ENCODE results near the gene TTLL9.
"Not testable (repeated sequence)": the region's sequence is repeated elsewhere in the genome, so short reads cannot be mapped to it uniquely, and the experiment has no call there.

Gene TTLL9

GRCh38 chr20:31918466-31919105 is 48.2 kb downstream of the TTLL9 start:
- Histone ChIP-seq H3K4me3 (ENCODE audit: low read length in 2 of 2) (no peak overlapping the region), H3K4me1 (ENCODE audit: control insufficient read depth in 2 of 2, insufficient read depth in 2 of 2, low read length in 2 of 2) (no peaks in the 10 kb centered on the region), H3K27me3 (ENCODE audit: control insufficient read depth in 2 of 2, insufficient read depth in 2 of 2, low read length in 2 of 2) (peaks cover 0 to 3% of the 10 kb centered on the region in 2 donors), H3K36me3 (ENCODE audit: control insufficient read depth in 2 of 2, insufficient read depth in 2 of 2, low read length in 2 of 2) (no peaks in the 10 kb centered on the region), H3K9ac (ENCODE audit: low read depth in 1 of 2, low read length in 2 of 2) (no peak overlapping the region), H3K9me3 (ENCODE audit: control insufficient read depth in 2 of 2, low read length in 2 of 2) (no peaks in the 10 kb centered on the region), H3K27ac (ENCODE audit: low read depth in 2 of 2, low read length in 2 of 2) (no peak overlapping the region)

GRCh38 chr20:31919410-31920155 is 49.1 kb downstream of the TTLL9 start:
- no peak overlapping the region for H3K27ac ChIP-seq (ENCODE audit: low read depth in 2 of 2, low read length in 2 of 2)
- H3K9me3 ChIP-seq (ENCODE audit: control insufficient read depth in 2 of 2, low read length in 2 of 2) = no peaks in the 10 kb centered on the region
- no peaks in the 10 kb centered on the region for H3K36me3 ChIP-seq (ENCODE audit: control insufficient read depth in 2 of 2, insufficient read depth in 2 of 2, low read length in 2 of 2)
- no peak overlapping the region for H3K4me3 ChIP-seq (ENCODE audit: low read length in 2 of 2)
- H3K27me3 ChIP-seq (ENCODE audit: control insufficient read depth in 2 of 2, insufficient read depth in 2 of 2, low read length in 2 of 2) = peaks cover 0 to 3% of the 10 kb centered on the region in 2 donors
- H3K9ac ChIP-seq (ENCODE audit: low read depth in 1 of 2, low read length in 2 of 2) = no peak overlapping the region
- H3K4me1 ChIP-seq (ENCODE audit: control insufficient read depth in 2 of 2, insufficient read depth in 2 of 2, low read length in 2 of 2) = no peaks in the 10 kb centered on the region

DNA sequence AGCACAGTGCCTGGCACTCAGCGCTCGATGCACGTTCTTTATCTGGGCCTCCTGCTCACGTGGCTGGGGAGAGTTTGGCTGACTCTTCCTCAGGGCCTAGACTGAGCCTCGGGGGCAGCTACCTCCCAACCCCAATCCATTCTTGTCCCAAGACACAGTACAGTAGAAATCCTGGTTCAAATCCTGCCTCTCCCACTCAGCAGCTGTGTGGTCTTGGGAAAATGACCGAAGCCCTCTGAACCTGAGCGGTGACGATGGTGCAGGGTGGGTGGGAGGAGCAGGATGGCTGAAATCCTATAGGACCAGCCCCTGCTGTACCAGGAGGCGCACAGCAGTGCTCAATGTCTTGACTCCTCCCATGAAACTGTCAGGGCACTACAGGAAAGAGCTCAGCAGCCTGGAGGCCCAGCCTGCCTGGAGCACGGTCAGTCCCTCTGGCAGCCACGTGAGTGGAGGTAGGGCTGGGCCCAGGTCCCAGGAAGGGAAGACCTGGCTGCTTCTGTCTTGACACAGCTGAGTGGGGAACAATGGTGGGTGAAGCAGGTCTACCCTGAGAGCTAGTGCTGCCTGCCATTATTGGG is 49.9 kb downstream of the TTLL9 start:
- Histone ChIP-seq H3K4me3 (ENCODE audit: low read length in 2 of 2) (no peak overlapping the region), H3K36me3 (ENCODE audit: control insufficient read depth in 2 of 2, insufficient read depth in 2 of 2, low read length in 2 of 2) (no peaks in the 10 kb centered on the region), H3K27ac (ENCODE audit: low read depth in 2 of 2, low read length in 2 of 2) (no peak overlapping the region), H3K4me1 (ENCODE audit: control insufficient read depth in 2 of 2, insufficient read depth in 2 of 2, low read length in 2 of 2) (no peaks in the 10 kb centered on the region), H3K27me3 (ENCODE audit: control insufficient read depth in 2 of 2, insufficient read depth in 2 of 2, low read length in 2 of 2) (peaks cover 0 to 3% of the 10 kb centered on the region in 2 donors), H3K9me3 (ENCODE audit: control insufficient read depth in 2 of 2, low read length in 2 of 2) (no peaks in the 10 kb centered on the region), H3K9ac (ENCODE audit: low read depth in 1 of 2, low read length in 2 of 2) (no peak overlapping the region)

GRCh38 chr20:31921480-31921879 is 51.0 kb downstream of the TTLL9 start:
- H3K9ac ChIP-seq (ENCODE audit: low read depth in 1 of 2, low read length in 2 of 2); H3K9me3 ChIP-seq (ENCODE audit: control insufficient read depth in 2 of 2, low read length in 2 of 2); H3K4me3 ChIP-seq (ENCODE audit: low read length in 2 of 2); H3K36me3 ChIP-seq (ENCODE audit: control insufficient read depth in 2 of 2, insufficient read depth in 2 of 2, low read length in 2 of 2); H3K27ac ChIP-seq (ENCODE audit: low read depth in 2 of 2, low read length in 2 of 2); H3K4me1 ChIP-seq (ENCODE audit: control insufficient read depth in 2 of 2, insufficient read depth in 2 of 2, low read length in 2 of 2); H3K27me3 ChIP-seq (ENCODE audit: control insufficient read depth in 2 of 2, insufficient read depth in 2 of 2, low read length in 2 of 2): not testable (repeated sequence)

- no peaks in the 10 kb centered on the region for H3K36me3 ChIP-seq (ENCODE audit: control insufficient read depth in 2 of 2, insufficient read depth in 2 of 2, low read length in 2 of 2)
- no peaks in the 10 kb centered on the region for H3K4me1 ChIP-seq (ENCODE audit: control insufficient read depth in 2 of 2, insufficient read depth in 2 of 2, low read length in 2 of 2)
- no peak overlapping the region for H3K27ac ChIP-seq (ENCODE audit: low read depth in 2 of 2, low read length in 2 of 2)
- H3K4me3 ChIP-seq (ENCODE audit: low read length in 2 of 2) = no peak overlapping the region
- H3K27me3 ChIP-seq (ENCODE audit: control insufficient read depth in 2 of 2, insufficient read depth in 2 of 2, low read length in 2 of 2) = peaks cover 0 to 3% of the 10 kb centered on the region in 2 donors
- no peaks in the 10 kb centered on the region for H3K9me3 ChIP-seq (ENCODE audit: control insufficient read depth in 2 of 2, low read length in 2 of 2)
- H3K9ac ChIP-seq (ENCODE audit: low read depth in 1 of 2, low read length in 2 of 2) = no peak overlapping the region
Observed at GRCh38 chr20:31922181-31922580, 51.7 kb downstream of the TTLL9 start.

GRCh38 chr20:31922588-31922987 is 52.2 kb downstream of the TTLL9 start:
- Histone ChIP-seq H3K9ac (ENCODE audit: low read depth in 1 of 2, low read length in 2 of 2) (no peak overlapping the region), H3K4me3 (ENCODE audit: low read length in 2 of 2) (no peak overlapping the region)

DNA sequence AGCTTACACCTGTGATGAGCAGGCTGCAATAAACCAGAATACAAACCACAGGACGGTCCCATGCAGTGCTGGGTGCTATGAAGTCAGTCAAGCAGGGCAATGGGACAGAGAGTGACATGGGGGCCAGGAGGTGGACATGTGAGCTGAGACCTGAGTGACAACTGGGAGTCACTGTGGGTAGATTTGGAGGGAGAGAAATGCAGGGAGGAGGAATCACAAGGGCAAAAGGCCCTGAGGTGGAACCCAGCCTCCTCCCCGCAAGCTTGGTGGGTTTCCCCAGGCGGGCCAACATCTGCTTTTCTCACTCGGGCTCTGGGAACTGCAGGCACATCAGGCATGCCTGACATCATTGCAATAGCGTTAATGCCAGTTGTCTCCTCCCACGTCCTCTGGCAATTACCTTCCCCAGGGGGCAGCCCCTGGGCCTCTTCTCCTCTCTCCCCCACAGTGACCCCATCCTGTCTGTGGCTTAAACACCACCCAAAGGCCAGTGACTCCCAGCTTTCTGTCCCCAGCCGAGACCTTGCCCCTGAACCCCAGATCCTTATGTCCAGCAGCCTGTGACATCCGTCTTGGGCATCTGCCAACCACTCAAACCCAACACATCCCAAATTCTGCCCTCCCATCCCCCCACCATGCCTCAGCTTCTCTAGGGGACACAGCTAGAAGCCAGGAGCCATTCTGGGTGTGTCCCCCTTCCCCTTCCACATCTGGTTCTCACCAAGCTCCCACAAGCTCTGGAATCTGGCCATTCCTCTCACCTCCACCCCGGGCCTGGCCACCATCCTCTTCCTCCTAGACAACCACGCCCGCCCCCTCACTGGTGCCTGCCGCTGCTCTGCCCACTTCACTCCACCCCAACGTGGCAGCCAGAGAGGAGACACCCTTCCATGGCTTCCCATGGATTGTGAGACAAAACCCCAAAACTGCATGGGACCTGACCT is 53.2 kb downstream of the TTLL9 start:
- no peak overlapping the region for H3K4me3 ChIP-seq (ENCODE audit: low read length in 2 of 2)
- H3K9me3 ChIP-seq (ENCODE audit: control insufficient read depth in 2 of 2, low read length in 2 of 2) = no peaks in the 10 kb centered on the region
- no peak overlapping the region for H3K9ac ChIP-seq (ENCODE audit: low read depth in 1 of 2, low read length in 2 of 2)
- no peaks in the 10 kb centered on the region for H3K36me3 ChIP-seq (ENCODE audit: control insufficient read depth in 2 of 2, insufficient read depth in 2 of 2, low read length in 2 of 2)
- H3K4me1 ChIP-seq (ENCODE audit: control insufficient read depth in 2 of 2, insufficient read depth in 2 of 2, low read length in 2 of 2) = no peaks in the 10 kb centered on the region
- H3K27ac ChIP-seq (ENCODE audit: low read depth in 2 of 2, low read length in 2 of 2) = no peak overlapping the region
- H3K27me3 ChIP-seq (ENCODE audit: control insufficient read depth in 2 of 2, insufficient read depth in 2 of 2, low read length in 2 of 2) = peaks cover 0 to 3% of the 10 kb centered on the region in 2 donors

More at GRCh38 chr20:31922588-31922987, 52.2 kb downstream of the TTLL9 start:
- Histone ChIP-seq H3K9me3 (ENCODE audit: control insufficient read depth in 2 of 2, low read length in 2 of 2) (no peaks in the 10 kb centered on the region), H3K4me1 (ENCODE audit: control insufficient read depth in 2 of 2, insufficient read depth in 2 of 2, low read length in 2 of 2) (no peaks in the 10 kb centered on the region), H3K27ac (ENCODE audit: low read depth in 2 of 2, low read length in 2 of 2) (no peak overlapping the region), H3K27me3 (ENCODE audit: control insufficient read depth in 2 of 2, insufficient read depth in 2 of 2, low read length in 2 of 2) (peaks cover 0 to 3% of the 10 kb centered on the region in 2 donors), H3K36me3 (ENCODE audit: control insufficient read depth in 2 of 2, insufficient read depth in 2 of 2, low read length in 2 of 2) (no peaks in the 10 kb centered on the region)

- Histone ChIP-seq H3K9me3 (ENCODE audit: control insufficient read depth in 2 of 2, low read length in 2 of 2) (no peaks in the 10 kb centered on the region), H3K27me3 (ENCODE audit: control insufficient read depth in 2 of 2, insufficient read depth in 2 of 2, low read length in 2 of 2) (peaks cover 0 to 3% of the 10 kb centered on the region in 2 donors), H3K27ac (ENCODE audit: low read depth in 2 of 2, low read length in 2 of 2) (no peak overlapping the region), H3K36me3 (ENCODE audit: control insufficient read depth in 2 of 2, insufficient read depth in 2 of 2, low read length in 2 of 2) (no peaks in the 10 kb centered on the region), H3K9ac (ENCODE audit: low read depth in 1 of 2, low read length in 2 of 2) (no peak overlapping the region), H3K4me3 (ENCODE audit: low read length in 2 of 2) (no peak overlapping the region), H3K4me1 (ENCODE audit: control insufficient read depth in 2 of 2, insufficient read depth in 2 of 2, low read length in 2 of 2) (no peaks in the 10 kb centered on the region)
Observed at GRCh38 chr20:31924561-31924960, 54.1 kb downstream of the TTLL9 start.

DNA sequence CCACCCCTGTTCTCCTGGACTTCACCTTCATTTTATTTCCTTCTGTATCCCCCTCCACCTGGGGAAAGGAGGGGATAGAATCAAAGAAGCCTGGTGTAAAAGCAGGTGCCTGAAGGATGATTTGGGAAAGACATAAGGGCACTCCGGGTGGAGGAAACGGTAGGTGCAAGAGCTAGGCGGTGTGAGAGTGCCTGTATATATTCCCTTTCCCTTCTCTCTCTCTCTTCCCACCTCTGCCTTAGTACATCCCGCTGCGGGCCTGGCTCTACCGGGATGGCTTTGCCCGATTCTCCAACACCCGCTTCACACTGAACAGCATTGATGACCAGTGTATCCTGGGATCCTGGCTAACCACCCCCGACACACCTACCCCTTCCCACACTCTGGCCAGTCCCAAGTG is 55.2 kb downstream of the TTLL9 start:
- H3K36me3 ChIP-seq (ENCODE audit: control insufficient read depth in 2 of 2, insufficient read depth in 2 of 2, low read length in 2 of 2) = no peaks in the 10 kb centered on the region
- no peak overlapping the region for H3K9ac ChIP-seq (ENCODE audit: low read depth in 1 of 2, low read length in 2 of 2)
- H3K27ac ChIP-seq (ENCODE audit: low read depth in 2 of 2, low read length in 2 of 2) = no peak overlapping the region
- H3K9me3 ChIP-seq (ENCODE audit: control insufficient read depth in 2 of 2, low read length in 2 of 2) = no peaks in the 10 kb centered on the region
- H3K4me1 ChIP-seq (ENCODE audit: control insufficient read depth in 2 of 2, insufficient read depth in 2 of 2, low read length in 2 of 2) = no peaks in the 10 kb centered on the region
- H3K4me3 ChIP-seq (ENCODE audit: low read length in 2 of 2) = no peak overlapping the region
- peaks cover 0 to 3% of the 10 kb centered on the region in 2 donors for H3K27me3 ChIP-seq (ENCODE audit: control insufficient read depth in 2 of 2, insufficient read depth in 2 of 2, low read length in 2 of 2)

All from mucosa of rectum (tissue), 2 donors.